T-helper 2 cell treated with Interferon-gamma antibody and Interleukin-4, amounts not matched to agents 5 μg/mL and 100 μg/mL, for 36 hours (primary cell): ENCODE data around the gene PCDHGC5.

Experiments used
- DNase-seq: peaks from one replicate; pipeline ENCODE4 v3.0.0; 2021; ENCODE audit warnings: low spot score
- H3K27ac Mint-ChIP-seq: one replicate; pipeline ENCODE4 v1.8.0; 2021; ENCODE audit warnings: mild to moderate bottlenecking, mixed read lengths
- H3K27me3 Mint-ChIP-seq: one replicate; pipeline ENCODE4 v1.8.0; 2021; ENCODE audit warnings: low read depth, mixed read lengths
- H3K36me3 Mint-ChIP-seq: one replicate; pipeline ENCODE4 v1.8.0; 2021; ENCODE audit warnings: low read depth, mixed read lengths
- H3K4me1 Mint-ChIP-seq: one replicate; pipeline ENCODE4 v1.8.0; 2021; ENCODE audit warnings: low read depth, mixed read lengths
- H3K4me3 Mint-ChIP-seq: one replicate; pipeline ENCODE4 v1.8.0; 2022; ENCODE audit warnings: mild to moderate bottlenecking, moderate library complexity, mixed read lengths
- H3K9me3 Mint-ChIP-seq: one replicate; pipeline ENCODE4 v1.8.0; 2021; ENCODE audit warnings: mixed read lengths

PCDHGC5 gene

GRCh38 chr5:141484310-141484640 lies 4.6 kb upstream of the PCDHGC5 start:
- H3K4me1 Mint-ChIP-seq, result no peaks in the 10 kb centered on the region
- H3K9me3 Mint-ChIP-seq, result no peaks in the 10 kb centered on the region
- DNase-seq, result no peak
- no peak overlapping the region for H3K4me3 Mint-ChIP-seq
- peaks cover 70% of the 10 kb centered on the region for H3K27me3 Mint-ChIP-seq
- no peaks in the 10 kb centered on the region for H3K36me3 Mint-ChIP-seq
- H3K27ac Mint-ChIP-seq, result no peak overlapping the region

- Mint-ChIP-seq H3K4me1 (no peaks in the 10 kb centered on the region), H3K27ac (no peak within 1 kb of the TSS), H3K4me3 (no peak within 1 kb of the TSS), H3K9me3 (no peaks in the 10 kb centered on the region), H3K36me3 (no peaks in the 10 kb centered on the region), H3K27me3 (peaks cover 65% of the 10 kb centered on the region)
- no peak for DNase-seq
Measured at GRCh38 chr5:141484641-141485311, 4.1 kb upstream of the PCDHGC5 start, which contains the start of gene PCDHGC4. PCDHGC4 (plus strand) TSS chr5:141485030; CDS start chr5:141485174, 144 bp downstream.

- no peak for DNase-seq
- no peaks in the 10 kb centered on the region for H3K36me3 Mint-ChIP-seq
- H3K27ac Mint-ChIP-seq, result no peak overlapping the region
- H3K4me1 Mint-ChIP-seq, result no peaks in the 10 kb centered on the region
- no peaks in the 10 kb centered on the region for H3K9me3 Mint-ChIP-seq
- peaks cover 67% of the 10 kb centered on the region for H3K27me3 Mint-ChIP-seq
- H3K4me3 Mint-ChIP-seq, result no peak overlapping the region
Measured at GRCh38 chr5:141485321-141486055, 3.4 kb upstream of the PCDHGC5 start.

- H3K36me3 Mint-ChIP-seq, result no peaks in the 10 kb centered on the region
- no peak for DNase-seq
- peaks cover 69% of the 10 kb centered on the region for H3K27me3 Mint-ChIP-seq
- no peaks in the 10 kb centered on the region for H3K9me3 Mint-ChIP-seq
- H3K4me1 Mint-ChIP-seq, result no peaks in the 10 kb centered on the region
- H3K27ac Mint-ChIP-seq, result no peak overlapping the region
- no peak overlapping the region for H3K4me3 Mint-ChIP-seq
Measured at GRCh38 chr5:141486091-141486490, 2.8 kb upstream of the PCDHGC5 start.

GRCh38 chr5:141487131-141487530 lies 1.8 kb upstream of the PCDHGC5 start:
- Mint-ChIP-seq H3K4me3 (no peak overlapping the region), H3K36me3 (no peaks in the 10 kb centered on the region), H3K27ac (no peak overlapping the region), H3K9me3 (no peaks in the 10 kb centered on the region), H3K4me1 (no peaks in the 10 kb centered on the region), H3K27me3 (peaks cover 72% of the 10 kb centered on the region)
- no peak for DNase-seq

- no peak for DNase-seq
- H3K27me3 Mint-ChIP-seq, result peaks cover 66% of the 10 kb centered on the region
- no peaks in the 10 kb centered on the region for H3K4me1 Mint-ChIP-seq
- H3K4me3 Mint-ChIP-seq, result no peak overlapping the region
- no peak overlapping the region for H3K27ac Mint-ChIP-seq
- no peaks in the 10 kb centered on the region for H3K36me3 Mint-ChIP-seq
- H3K9me3 Mint-ChIP-seq, result no peaks in the 10 kb centered on the region
Measured at GRCh38 chr5:141489841-141490240, 960 bp downstream of the PCDHGC5 start.

- DNase-seq, result no peak
- Mint-ChIP-seq H3K4me3 (no peak overlapping the region), H3K36me3 (no peaks in the 10 kb centered on the region), H3K27me3 (peaks cover 64% of the 10 kb centered on the region), H3K4me1 (no peaks in the 10 kb centered on the region), H3K27ac (no peak overlapping the region), H3K9me3 (no peaks in the 10 kb centered on the region)
Measured at GRCh38 chr5:141490271-141490670, 1.4 kb downstream of the PCDHGC5 start.

GRCh38 chr5:141490771-141491170 lies 1.9 kb downstream of the PCDHGC5 start:
- Mint-ChIP-seq H3K27me3 (peaks cover 64% of the 10 kb centered on the region), H3K36me3 (no peaks in the 10 kb centered on the region), H3K4me1 (peaks cover 3% of the 10 kb centered on the region), H3K27ac (no peak overlapping the region), H3K4me3 (no peak overlapping the region), H3K9me3 (no peaks in the 10 kb centered on the region)
- no peak for DNase-seq

GRCh38 chr5:141491323-141492167 lies 2.7 kb downstream of the PCDHGC5 start:
- H3K27me3 Mint-ChIP-seq, result peaks cover 58% of the 10 kb centered on the region
- H3K9me3 Mint-ChIP-seq, result no peaks in the 10 kb centered on the region
- DNase-seq, result no peak
- H3K4me1 Mint-ChIP-seq, result peaks cover 3% of the 10 kb centered on the region
- H3K4me3 Mint-ChIP-seq, result peak overlapping the region; percentile 73
- H3K27ac Mint-ChIP-seq, result no peak overlapping the region
- H3K36me3 Mint-ChIP-seq, result no peaks in the 10 kb centered on the region

- Mint-ChIP-seq H3K36me3 (no peaks in the 10 kb centered on the region), H3K27me3 (peaks cover 53% of the 10 kb centered on the region), H3K4me1 (peaks cover 3% of the 10 kb centered on the region), H3K9me3 (no peaks in the 10 kb centered on the region), H3K27ac (no peak overlapping the region), H3K4me3 (peak overlapping the region; percentile 73)
- no peak for DNase-seq
Measured at GRCh38 chr5:141492168-141492885, 3.4 kb downstream of the PCDHGC5 start.

GRCh38 chr5:141493500-141494422 lies 4.9 kb downstream of the PCDHGC5 start:
- Mint-ChIP-seq H3K9me3 (no peaks in the 10 kb centered on the region), H3K27me3 (peaks cover 49% of the 10 kb centered on the region), H3K36me3 (no peaks in the 10 kb centered on the region), H3K27ac (no peak overlapping the region), H3K4me1 (peaks cover 3% of the 10 kb centered on the region), H3K4me3 (no peak overlapping the region)
- DNase-seq, result no peak

GRCh38 chr5:141494761-141495452 lies 6.0 kb downstream of the PCDHGC5 start:
- Mint-ChIP-seq H3K9me3 (no peaks in the 10 kb centered on the region), H3K27ac (no peak overlapping the region), H3K36me3 (no peaks in the 10 kb centered on the region), H3K4me3 (no peak overlapping the region), H3K4me1 (peaks cover 3% of the 10 kb centered on the region), H3K27me3 (peaks cover 47% of the 10 kb centered on the region)
- DNase-seq, result no peak
